IMR-90 (cell line): Measurements from ENCODE around the gene MYO1C. TPM values are rescaled to one million over a fixed set of nuclear protein-coding genes. Genes with fewer than 3 reads are reported as not detected.
A peak's percentile ranks its signal among the peaks of the same experiment; 100 is the strongest.

Experiments
- ATAC-seq: fragments of 200-7000 bp; cut with Tn5 transposase; 2 replicates; pipeline ENCODE4 v1.9.1; 2020; ENCODE audit warnings: low read depth, mild to moderate bottlenecking, moderate library complexity
- BruUV-seq: library from RNA; stranded (reverse); fragments of 400-500 nt; replicated peaks from 2 replicates; lab custom pipeline; 2021; lab: Mats Ljungman, UMichigan
- CTCF ChIA-PET: fragments of 300-600 bp; formaldehyde crosslinking; extraction: SDS; loops from one replicate; lab custom pipeline; 2021; ENCODE audit warnings: antibody characterized with exemption; lab: Yijun Ruan, JAX
- POLR2A ChIA-PET: fragments of 300-600 bp; sonication (Branson Sonifier 250); formaldehyde crosslinking; loops from one replicate; lab custom pipeline; 2022; ENCODE audit warnings: antibody characterized with exemption; ENCODE audit not compliant: unreplicated experiment; lab: Charles Lee
- DNase-seq: peaks from one replicate; pipeline ENCODE4 v3.0.0; 2013
- H2AFZ ChIP-seq: replicated peaks from 2 replicates; pipeline ENCODE3; 2013; ENCODE audit warnings: low read length, mild to moderate bottlenecking; ENCODE audit not compliant: poor library complexity
- H2AK5ac ChIP-seq: 2 replicates; pipeline ENCODE4 v1.6.1; 2013; ENCODE audit warnings: low read depth, low read length, inconsistent platforms
- H2AK9ac ChIP-seq: replicated peaks from 2 replicates; pipeline ENCODE3; 2013; ENCODE audit warnings: mild to moderate bottlenecking, low read depth, low read length, moderate library complexity; ENCODE audit not compliant: poor library complexity
- H2BK120ac ChIP-seq: 2 replicates; pipeline ENCODE4 v1.6.1; 2013; ENCODE audit warnings: low read depth, low read length, inconsistent platforms
- H2BK15ac ChIP-seq: 3 replicates; pipeline ENCODE4 v1.6.1; 2013; ENCODE audit warnings: low read depth, low read length, inconsistent platforms
- H2BK20ac ChIP-seq: 2 replicates; pipeline ENCODE4 v1.6.1; 2013; ENCODE audit warnings: low read depth, mild to moderate bottlenecking, inconsistent platforms, low read length, moderate library complexity
- H2BK5ac ChIP-seq: 2 replicates; pipeline ENCODE4 v1.6.1; 2013; ENCODE audit warnings: mild to moderate bottlenecking, low read depth, low read length, inconsistent platforms; ENCODE audit not compliant: poor library complexity, severe bottlenecking
- H3K14ac ChIP-seq: replicated peaks from 2 replicates; pipeline ENCODE4 v1.6.1; 2013; ENCODE audit warnings: low read depth, low read length, inconsistent platforms
- H3K18ac ChIP-seq: 2 replicates; pipeline ENCODE4 v1.6.1; 2013; ENCODE audit warnings: low read depth, low read length, control low read depth
- H3K23ac ChIP-seq: 2 replicates; pipeline ENCODE4 v1.6.1; 2013; ENCODE audit warnings: low read depth, low read length, inconsistent platforms
- H3K27ac ChIP-seq: 2 replicates; pipeline ENCODE4 v1.5.1; 2013; ENCODE audit warnings: mild to moderate bottlenecking, control low read depth, low read length; ENCODE audit not compliant: insufficient read depth
- H3K27me3 ChIP-seq: 2 replicates; pipeline ENCODE4 v1.6.1; 2013; ENCODE audit warnings: low read length; ENCODE audit not compliant: control insufficient read depth, insufficient read depth
- H3K36me3 ChIP-seq: 2 replicates; pipeline ENCODE4 v1.6.1; 2013; ENCODE audit warnings: low read length, mixed read lengths; ENCODE audit not compliant: control insufficient read depth, insufficient read depth
- H3K4ac ChIP-seq: 2 replicates; pipeline ENCODE4 v1.6.1; 2013; ENCODE audit warnings: low read depth, low read length, inconsistent platforms
- H3K4me1 ChIP-seq: 2 replicates; pipeline ENCODE4 v1.6.1; 2013; ENCODE audit warnings: low read length, mixed read lengths; ENCODE audit not compliant: control insufficient read depth, insufficient read depth
- H3K4me2 ChIP-seq: 2 replicates; pipeline ENCODE4 v1.6.1; 2013; ENCODE audit warnings: low read depth, mild to moderate bottlenecking, control low read depth, low read length, moderate library complexity
- H3K4me3 ChIP-seq: 2 replicates; pipeline ENCODE4 v1.5.1; 2013; ENCODE audit warnings: low read depth, mild to moderate bottlenecking, control low read depth, low read length, moderate library complexity; ENCODE audit not compliant: insufficient read depth
- H3K56ac ChIP-seq: 2 replicates; pipeline ENCODE4 v1.6.1; 2013; ENCODE audit warnings: low read length, inconsistent platforms; ENCODE audit not compliant: insufficient read depth; ENCODE audit errors: extremely low read depth
- H3K79me1 ChIP-seq, 2 experiments: 2 replicates each; pipeline ENCODE4 v1.6.1; 2013; ENCODE audit warnings: low read length in 2 of 2, inconsistent platforms in 1 of 2, low read depth in 1 of 2
- H3K9ac ChIP-seq: 2 replicates; pipeline ENCODE4 v1.6.1; 2013; ENCODE audit warnings: low read depth, low read length, control low read depth
- H3K9me1 ChIP-seq: 2 replicates; pipeline ENCODE4 v1.6.1; 2013; ENCODE audit warnings: low read length, inconsistent platforms; ENCODE audit not compliant: insufficient read depth
- H3K9me3 ChIP-seq: 2 replicates; pipeline ENCODE4 v1.6.1; 2013; ENCODE audit warnings: low read length; ENCODE audit not compliant: control insufficient read depth, insufficient read depth
- H4K20me1 ChIP-seq: 2 replicates; pipeline ENCODE4 v1.6.1; 2013; ENCODE audit warnings: low read length, inconsistent platforms; ENCODE audit not compliant: insufficient read depth
- H4K5ac ChIP-seq: 2 replicates; pipeline ENCODE4 v1.6.1; 2013; ENCODE audit warnings: mild to moderate bottlenecking, low read depth, low read length, control low read depth
- H4K8ac ChIP-seq, 2 experiments: 2 replicates each; pipeline ENCODE4 v1.6.1; 2013; ENCODE audit warnings: low read depth in 2 of 2, low read length in 2 of 2, control low read depth in 1 of 2, inconsistent platforms in 1 of 2
- H4K91ac ChIP-seq: 2 replicates; pipeline ENCODE4 v1.6.1; 2013; ENCODE audit warnings: low read depth, low read length, inconsistent platforms; ENCODE audit not compliant: insufficient read depth
- MXI1 ChIP-seq: IDR thresholded peaks from 2 replicates; pipeline ENCODE4 v1.6.1; 2012; ENCODE audit warnings: low read depth, mild to moderate bottlenecking, low read length, moderate library complexity, borderline replicate concordance
- RAD21 ChIP-seq: IDR thresholded peaks from 2 replicates; pipeline ENCODE4 v1.6.1; 2012; ENCODE audit warnings: low read length, improper control_type of control experiment
- WGBS, 2 experiments: methylation state at CpG; one replicate each; pipeline versions ENCODE4 v1.1.5 to v1.1.7; 2013; ENCODE audit warnings: missing lambda C conversion rate in 2 of 2; ENCODE audit not compliant: insufficient read length in 1 of 2; ENCODE audit errors: extremely low coverage in 2 of 2; 5-methylcytosine and 5-hydroxymethylcytosine counted together
- dilution Hi-C: fragments of 300-500 bp; cut with HindIII; formaldehyde crosslinking; loops from one replicate; pipeline ENCODE4 v1.14.3; 2018; ENCODE audit warnings: low sequenced_read_pairs; ENCODE audit not compliant: unreplicated experiment
- in situ Hi-C: fragments of 300-500 bp; cut with MboI; formaldehyde crosslinking; loops from 3 replicates; pipeline ENCODE4 v1.14.3; 2019; ENCODE audit warnings: low sequenced_read_pairs, inconsistent platforms, mixed read lengths
- intact Hi-C: fragments of 100-400 bp; cut with micrococcal nuclease; formaldehyde crosslinking; loops from 2 replicates; pipeline ENCODE4 v1.10.0; 2022
- polyA plus RNA-seq, 3 experiments: library from polyadenylated mRNA; depleted of rRNA; stranded (reverse); fragments of >200 nt; gene quantifications; 2 replicates each; pipeline ENCODE4 v1.2.3, GENCODE V29; 2012; ENCODE audit warnings: low replicate concordance in 1 of 3
- total RNA-seq: library from RNA; depleted of rRNA; stranded (reverse); fragments of >200 nt; gene quantifications from 2 replicates; pipeline ENCODE4 v1.2.3, GENCODE V29; 2012
- TF ChIP-seq, protein P1 (sequence below): conservative IDR thresholded peaks from 2 replicates; pipeline ENCODE4 v1.5.1; 2012; ENCODE audit warnings: mild to moderate bottlenecking, low read depth, low read length, improper control_type of control experiment

The MYO1C gene
- total and polyA plus RNA-seq, 2 of the 4 experiments (the other 2 are of a cell fraction), result 162 to 196 TPM

DNA sequence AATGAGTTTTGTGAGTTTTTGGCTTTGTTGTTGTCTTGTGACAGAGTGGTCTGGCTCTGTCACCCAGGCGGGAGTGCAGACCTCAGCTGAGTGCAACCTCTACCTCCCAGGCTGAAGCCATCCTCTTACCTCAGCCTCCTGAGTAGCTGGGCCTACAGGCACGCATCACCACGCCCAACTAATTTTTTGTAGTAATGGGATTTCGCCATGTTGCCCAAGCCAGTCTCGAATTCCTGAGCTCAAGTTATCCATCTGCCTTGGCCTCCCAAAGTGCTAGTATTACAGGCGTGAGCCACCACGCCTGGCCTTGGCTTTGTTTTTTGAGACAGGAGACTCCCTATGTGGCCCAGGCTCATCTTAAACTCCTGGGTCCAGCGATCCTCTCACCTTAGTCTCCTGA is 51.6 kb downstream of the MYO1C start:
- CTCF ChIA-PET, result no interaction called here
- Histone ChIP-seq H3K4me2 (no peak overlapping the region), H3K9ac (no peak overlapping the region), H2BK5ac (peak overlapping the region; percentile 11), H3K18ac (no peak overlapping the region), H2AK5ac (no peak overlapping the region), H4K5ac (no peak overlapping the region), H3K56ac (no peak overlapping the region), H3K23ac (no peak overlapping the region), H2BK20ac (no peak overlapping the region), H3K4me3 (no peak overlapping the region), H2AFZ (no peak overlapping the region), H3K14ac (no peak overlapping the region), H3K79me1 (peaks cover 9 to 59% of the 10 kb centered on the region in 2 experiments), H2AK9ac (no peak overlapping the region), H4K20me1 (peaks cover 82% of the 10 kb centered on the region), H3K9me1 (peaks cover 17% of the 10 kb centered on the region), H3K27me3 (no peaks in the 10 kb centered on the region), H3K27ac (no peak overlapping the region), H2BK15ac (no peak overlapping the region), H3K36me3 (peaks cover 19% of the 10 kb centered on the region), H4K8ac (no peak overlapping the region), H2BK120ac (no peak overlapping the region), H3K4me1 (peaks cover 15% of the 10 kb centered on the region), H3K9me3 (no peaks in the 10 kb centered on the region), H3K4ac (peak overlapping the region; percentile 24; the same call in 1 of the 2 replicates), H4K91ac (no peak overlapping the region)
- no peak for ATAC-seq
- DNase-seq, result no peak
- TF ChIP-seq MXI1 (no peak), RAD21 (no peak)
- TF ChIP-seq, protein P1, sequence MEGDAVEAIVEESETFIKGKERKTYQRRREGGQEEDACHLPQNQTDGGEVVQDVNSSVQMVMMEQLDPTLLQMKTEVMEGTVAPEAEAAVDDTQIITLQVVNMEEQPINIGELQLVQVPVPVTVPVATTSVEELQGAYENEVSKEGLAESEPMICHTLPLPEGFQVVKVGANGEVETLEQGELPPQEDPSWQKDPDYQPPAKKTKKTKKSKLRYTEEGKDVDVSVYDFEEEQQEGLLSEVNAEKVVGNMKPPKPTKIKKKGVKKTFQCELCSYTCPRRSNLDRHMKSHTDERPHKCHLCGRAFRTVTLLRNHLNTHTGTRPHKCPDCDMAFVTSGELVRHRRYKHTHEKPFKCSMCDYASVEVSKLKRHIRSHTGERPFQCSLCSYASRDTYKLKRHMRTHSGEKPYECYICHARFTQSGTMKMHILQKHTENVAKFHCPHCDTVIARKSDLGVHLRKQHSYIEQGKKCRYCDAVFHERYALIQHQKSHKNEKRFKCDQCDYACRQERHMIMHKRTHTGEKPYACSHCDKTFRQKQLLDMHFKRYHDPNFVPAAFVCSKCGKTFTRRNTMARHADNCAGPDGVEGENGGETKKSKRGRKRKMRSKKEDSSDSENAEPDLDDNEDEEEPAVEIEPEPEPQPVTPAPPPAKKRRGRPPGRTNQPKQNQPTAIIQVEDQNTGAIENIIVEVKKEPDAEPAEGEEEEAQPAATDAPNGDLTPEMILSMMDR, result no peak
- WGBS, 2 experiments, result no CpG with 5 or more reads among the region's 8 CpGs
- in situ Hi-C loops (no loop called here), intact Hi-C loops (no loop called here), dilution Hi-C loops (no loop called here)
- BruUV-seq, result no TSS peak
- POLR2A ChIA-PET, result no interaction called here
